CD8-positive, alpha-beta memory T cell (primary cell): ENCODE data around the gene SYMPK. TPM values are rescaled to one million over a fixed set of nuclear protein-coding genes. Genes with fewer than 3 reads are reported as not detected.
A peak's percentile ranks its signal among the peaks of the same experiment; 100 is the strongest.

Experiments used
- CTCF ChIA-PET: fragments of 350-600 bp; sonication (Branson Sonifier 250); formaldehyde crosslinking; loops from one replicate; lab custom pipeline; 2021; ENCODE audit warnings: antibody characterized with exemption; lab: Charles Lee
- POLR2A ChIA-PET: fragments of 350-600 bp; sonication (Branson Sonifier 250); formaldehyde crosslinking; loops from one replicate; lab custom pipeline; 2021; ENCODE audit warnings: antibody characterized with exemption; lab: Charles Lee
- DNase-seq, 5 donors: peaks; one replicate each; pipeline versions ENCODE4 v3.0.0 to v3.0.0-alpha.2; 2020 to 2022; ENCODE audit warnings: mixed read lengths in 1 of 5
- H3K27ac ChIP-seq: one replicate; pipeline ENCODE4 v1.7.0; 2013; ENCODE audit warnings: low read depth, mild to moderate bottlenecking, low read length, moderate library complexity
- H3K27me3 ChIP-seq: 2 replicates; pipeline ENCODE4 v1.7.0; 2013; ENCODE audit warnings: low read length, mild to moderate bottlenecking; ENCODE audit not compliant: insufficient read depth, poor library complexity, severe bottlenecking
- H3K36me3 ChIP-seq: 2 replicates; pipeline ENCODE4 v1.7.0; 2013; ENCODE audit warnings: mild to moderate bottlenecking, low read length, moderate library complexity; ENCODE audit not compliant: insufficient read depth
- H3K4me1 ChIP-seq: 2 replicates; pipeline ENCODE4 v1.7.0; 2013; ENCODE audit warnings: mild to moderate bottlenecking, low read length, moderate library complexity; ENCODE audit not compliant: insufficient read depth
- H3K4me3 ChIP-seq: 2 replicates; pipeline ENCODE4 v1.7.0; 2013; ENCODE audit warnings: mild to moderate bottlenecking, low read length
- H3K9me3 ChIP-seq: 2 replicates; pipeline ENCODE4 v1.7.0; 2013; ENCODE audit warnings: mild to moderate bottlenecking, low read length
- H3K27ac Mint-ChIP-seq, 8 donors: one replicate each; pipeline ENCODE4 v1.8.0; 2020 to 2021; ENCODE audit warnings: mixed read lengths in 8 of 8, mild to moderate bottlenecking in 6 of 8, inconsistent platforms in 3 of 8, moderate library complexity in 3 of 8
- H3K27me3 Mint-ChIP-seq, 2 donors: one replicate each; pipeline ENCODE4 v1.8.0; 2020 to 2021; ENCODE audit warnings: mixed read lengths in 2 of 2, mild to moderate bottlenecking in 1 of 2, moderate library complexity in 1 of 2
- H3K36me3 Mint-ChIP-seq, 3 donors: one replicate each; pipeline ENCODE4 v1.8.0; 2020 to 2021; ENCODE audit warnings: mixed read lengths in 3 of 3, inconsistent platforms in 1 of 3, mild to moderate bottlenecking in 1 of 3
- H3K4me1 Mint-ChIP-seq, 3 donors: one replicate each; pipeline ENCODE4 v1.8.0; 2020 to 2021; ENCODE audit warnings: mixed read lengths in 3 of 3, inconsistent platforms in 1 of 3, mild to moderate bottlenecking in 1 of 3
- H3K4me3 Mint-ChIP-seq, 7 donors: one replicate each; pipeline ENCODE4 v1.8.0; 2020 to 2021; ENCODE audit warnings: mixed read lengths in 7 of 7, mild to moderate bottlenecking in 6 of 7, moderate library complexity in 4 of 7, inconsistent platforms in 2 of 7
- H3K9me3 Mint-ChIP-seq, 5 donors: one replicate each; pipeline ENCODE4 v1.8.0; 2020 to 2022; ENCODE audit warnings: mixed read lengths in 5 of 5, mild to moderate bottlenecking in 3 of 5, moderate library complexity in 2 of 5, inconsistent platforms in 1 of 5
- polyA plus RNA-seq: library from polyadenylated mRNA; unstranded; fragments of 300-500 nt; fragmentation: Illumina TruSeq; gene quantifications from one replicate; pipeline ENCODE4 v1.2.3, GENCODE V29; 2021
- total RNA-seq, 2 experiments: library from RNA; stranded (reverse); gene quantifications; one replicate each; pipeline ENCODE4 v1.2.3, GENCODE V29; 2021

The SYMPK gene
- total and polyA plus RNA-seq, 3 experiments from 2014 or later: 17.5 to 119 (median 116) TPM

DNA sequence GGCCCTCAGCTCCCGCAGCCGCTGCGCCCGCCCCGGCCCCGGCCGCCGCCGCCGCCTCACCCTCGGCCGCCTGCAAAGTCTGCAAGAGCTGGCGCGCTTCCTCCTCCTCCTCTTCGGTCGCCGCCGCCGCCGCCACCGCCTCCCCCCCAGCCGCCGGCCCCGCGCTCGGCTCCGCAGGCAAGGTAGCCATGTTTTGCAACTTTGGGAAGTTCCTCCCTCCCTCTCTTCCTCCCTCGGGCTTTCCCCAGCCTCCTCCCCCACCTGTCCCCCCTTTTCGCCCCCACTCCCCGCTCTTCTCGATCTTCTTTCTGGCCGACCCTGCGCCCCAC is 94.3 kb downstream of the SYMPK start:
- H3K4me3 ChIP-seq: peak overlapping the region; percentile 84
- H3K27me3 ChIP-seq: no peaks in the 10 kb centered on the region
- H3K9me3 ChIP-seq: no peaks in the 10 kb centered on the region
- POLR2A ChIA-PET: interaction anchor here (0.7 to 4.2 kb wide), 7 partner anchors 14 to 94 kb away, joined by 3 to 36 read pairs (median 8); partner anchors contain the start of genes DMPK, DMWD, SNRPD2 and SYMPK
- H3K4me1 ChIP-seq: no peaks in the 10 kb centered on the region
- H3K27ac Mint-ChIP-seq: peak overlapping the region in 1 of 8 donors; percentile 36
- H3K36me3 ChIP-seq: no peaks in the 10 kb centered on the region
- H3K4me3 Mint-ChIP-seq: peak overlapping the region; percentile 85 to 96 (median 87)
- H3K36me3 Mint-ChIP-seq: peaks cover 0 to 4% (median 0%) of the 10 kb centered on the region in 3 donors
- CTCF ChIA-PET: interaction anchor here (0.6 to 5.2 kb wide), 13 partner anchors 8 to 354 kb away, joined by 3 to 182 read pairs (median 8); partner anchors contain the start of genes DMWD, FOXA3, IRF2BP1 and QPCTL
- peak in 3 of 5 donors; percentile 27 to 60 (median 46) for DNase-seq
- H3K27me3 Mint-ChIP-seq: peaks cover 4 to 12% of the 10 kb centered on the region in 2 donors
- H3K4me1 Mint-ChIP-seq: peaks cover 7 to 29% (median 12%) of the 10 kb centered on the region in 3 donors
- no peaks in the 10 kb centered on the region for H3K9me3 Mint-ChIP-seq
- peak overlapping the region; percentile 73 for H3K27ac ChIP-seq

DNA sequence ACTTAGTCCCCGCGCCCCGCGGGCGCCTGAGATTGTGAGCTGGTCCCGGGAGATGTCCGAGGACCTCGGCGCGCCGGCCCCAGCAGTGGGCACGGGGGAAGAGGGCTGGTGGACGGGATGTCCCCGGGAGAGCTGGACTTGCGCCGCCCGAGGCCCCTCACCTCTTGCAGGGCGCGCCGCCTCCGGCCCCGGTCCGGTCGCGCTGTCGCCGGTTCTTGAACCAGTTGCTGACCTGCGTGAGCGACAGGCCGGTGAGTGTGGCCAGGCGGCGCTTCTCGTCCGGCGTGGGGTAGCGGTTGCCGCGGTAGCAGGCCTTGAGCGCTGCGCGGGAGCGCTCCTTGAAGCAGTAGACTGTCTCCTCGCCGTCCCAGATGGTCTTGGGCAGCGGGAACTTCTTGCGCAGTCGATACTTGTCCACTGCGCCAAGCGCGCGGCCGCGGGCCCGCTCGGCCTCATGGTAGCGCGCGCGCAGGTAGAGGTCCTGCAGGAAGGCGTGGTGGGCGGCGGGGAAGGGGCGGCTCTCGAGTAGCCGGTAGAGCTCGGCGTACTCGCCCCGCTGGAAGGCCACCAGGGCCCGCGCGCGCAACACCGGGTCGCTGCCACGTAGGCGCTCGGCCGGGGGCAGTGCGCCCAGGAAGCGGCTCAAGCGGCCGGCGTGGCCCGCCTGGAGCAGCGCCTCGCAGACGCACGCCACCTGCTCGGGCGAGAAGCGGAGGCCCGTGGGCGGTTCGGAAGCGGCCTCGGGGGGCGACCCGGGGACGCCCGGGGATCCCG is 94.9 kb downstream of the SYMPK start:
- H3K27me3 Mint-ChIP-seq: peaks cover 4 to 12% of the 10 kb centered on the region in 2 donors
- no peaks in the 10 kb centered on the region for H3K27me3 ChIP-seq
- no peaks in the 10 kb centered on the region for H3K4me1 ChIP-seq
- peak overlapping the region; percentile 54 to 87 (median 75) for H3K4me3 Mint-ChIP-seq
- DNase-seq: peak in 1 of 5 donors; percentile 24
- H3K27ac Mint-ChIP-seq: no peak overlapping the region
- peak overlapping the region; percentile 54 for H3K27ac ChIP-seq
- peaks cover 0 to 2% (median 0%) of the 10 kb centered on the region in 3 donors for H3K36me3 Mint-ChIP-seq
- no peaks in the 10 kb centered on the region for H3K9me3 Mint-ChIP-seq
- peak overlapping the region; percentile 41 for H3K4me3 ChIP-seq
- peaks cover 7 to 29% (median 12%) of the 10 kb centered on the region in 3 donors for H3K4me1 Mint-ChIP-seq
- ChIA-PET POLR2A (interaction anchor here (0.6 to 4.2 kb wide), 6 partner anchors 24 to 95 kb away, joined by 3 to 36 read pairs (median 8); partner anchors contain the start of genes DMWD, FBXO46 and SYMPK), CTCF (interaction anchor here (0.6 to 5.2 kb wide), 7 partner anchors 11 to 353 kb away, joined by 3 to 182 read pairs (median 9); partner anchors contain the start of genes DMWD, QPCTL and SNRPD2)
- no peaks in the 10 kb centered on the region for H3K9me3 ChIP-seq
- no peaks in the 10 kb centered on the region for H3K36me3 ChIP-seq

DNA sequence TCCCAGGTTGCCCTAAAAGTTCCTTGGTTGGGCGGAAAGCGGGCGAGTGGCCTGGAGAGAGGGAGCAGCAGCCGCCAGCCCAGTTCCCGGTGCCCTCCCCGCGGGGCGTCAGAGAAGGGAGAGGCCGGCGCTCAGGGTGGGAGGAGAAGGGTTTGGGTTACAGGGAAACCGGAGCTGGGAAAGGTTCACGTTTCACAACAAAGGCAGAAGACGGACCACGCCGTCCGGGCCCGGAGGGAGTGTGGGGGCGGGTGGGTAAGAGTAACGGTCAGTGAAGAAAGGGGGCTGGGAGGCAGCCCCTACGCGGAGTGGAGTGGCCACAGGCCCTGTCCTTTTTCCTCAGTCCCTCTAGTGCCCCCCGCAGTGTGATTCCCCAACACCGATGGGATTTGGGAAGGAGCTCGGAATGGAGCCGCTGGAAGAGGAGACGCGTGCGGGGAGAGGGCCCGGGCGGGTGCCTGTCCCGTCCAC is 95.5 kb downstream of the SYMPK start:
- H3K4me1 Mint-ChIP-seq: peaks cover 7 to 29% (median 12%) of the 10 kb centered on the region in 3 donors
- CTCF ChIA-PET: interaction anchor here (0.8 to 5.2 kb wide), 2 partner anchors 28 to 49 kb away, joined by 3 to 182 read pairs; partner anchors contain the start of gene DMWD

DNA sequence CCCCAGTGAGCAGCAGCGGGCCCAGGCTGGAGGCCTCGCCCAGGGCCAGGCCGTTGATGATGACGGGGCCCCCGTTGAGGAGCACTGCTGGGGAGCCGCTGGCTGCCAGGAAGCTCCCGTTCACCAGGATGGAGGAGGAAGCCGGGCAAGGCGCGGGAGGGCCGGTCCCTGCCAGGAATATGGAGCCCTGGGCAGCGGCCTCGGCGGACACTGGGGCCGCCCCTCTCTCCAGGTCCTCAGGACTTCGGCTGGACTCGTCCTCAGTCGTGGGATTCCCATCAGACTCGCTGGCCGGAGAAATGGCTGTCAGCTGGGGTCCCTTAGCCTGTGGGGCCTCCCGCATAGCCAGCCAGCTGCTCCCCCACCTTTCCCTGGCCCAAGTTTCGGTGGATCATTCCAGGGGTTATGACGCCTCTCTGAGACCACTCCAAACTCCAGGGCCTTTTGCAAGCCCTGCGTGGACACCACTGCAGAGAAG is 96.0 kb downstream of the SYMPK start:
- H3K4me1 ChIP-seq: no peaks in the 10 kb centered on the region
- no peak overlapping the region for H3K4me3 ChIP-seq
- Mint-ChIP-seq H3K9me3 (no peaks in the 10 kb centered on the region), H3K27ac (peak overlapping the region in 1 of 8 donors; percentile 54), H3K4me3 (peak overlapping the region in 6 of 7 donors; percentile 41 to 86 (median 52)), H3K4me1 (peaks cover 7 to 25% (median 12%) of the 10 kb centered on the region in 3 donors), H3K27me3 (peaks cover 4 to 12% of the 10 kb centered on the region in 2 donors), H3K36me3 (no peaks in the 10 kb centered on the region)
- H3K27ac ChIP-seq: peak overlapping the region; percentile 54
- DNase-seq: no peak
- H3K9me3 ChIP-seq: no peaks in the 10 kb centered on the region
- ChIA-PET CTCF (interaction anchor here (0.8 to 5.2 kb wide), 2 partner anchors 28 to 50 kb away, joined by 3 to 182 read pairs; partner anchors contain the start of gene DMWD), POLR2A (interaction anchor here (0.9 to 1.4 kb wide), 2 partner anchors 26 to 33 kb away, joined by 4 read pairs; partner anchors contain the start of gene DMWD)
- no peaks in the 10 kb centered on the region for H3K36me3 ChIP-seq
- no peaks in the 10 kb centered on the region for H3K27me3 ChIP-seq

More for the DNA sequence above, 95.5 kb downstream of the SYMPK start:
- no peaks in the 10 kb centered on the region for H3K9me3 Mint-ChIP-seq
- Histone ChIP-seq H3K27ac (peak overlapping the region; percentile 54), H3K9me3 (no peaks in the 10 kb centered on the region), H3K36me3 (no peaks in the 10 kb centered on the region), H3K4me3 (no peak overlapping the region), H3K27me3 (no peaks in the 10 kb centered on the region), H3K4me1 (no peaks in the 10 kb centered on the region)
- no peak for DNase-seq
- peak overlapping the region in 1 of 8 donors; percentile 54 for H3K27ac Mint-ChIP-seq
- peaks cover 0 to 2% (median 0%) of the 10 kb centered on the region in 3 donors for H3K36me3 Mint-ChIP-seq
- H3K27me3 Mint-ChIP-seq: peaks cover 4 to 12% of the 10 kb centered on the region in 2 donors
- POLR2A ChIA-PET: interaction anchor here (0.6 to 1.4 kb wide), 3 partner anchors 25 to 37 kb away, joined by 3 to 4 read pairs (median 4); partner anchors contain the start of genes DMWD and FBXO46
- H3K4me3 Mint-ChIP-seq: peak overlapping the region; percentile 41 to 86 (median 48)

DNA sequence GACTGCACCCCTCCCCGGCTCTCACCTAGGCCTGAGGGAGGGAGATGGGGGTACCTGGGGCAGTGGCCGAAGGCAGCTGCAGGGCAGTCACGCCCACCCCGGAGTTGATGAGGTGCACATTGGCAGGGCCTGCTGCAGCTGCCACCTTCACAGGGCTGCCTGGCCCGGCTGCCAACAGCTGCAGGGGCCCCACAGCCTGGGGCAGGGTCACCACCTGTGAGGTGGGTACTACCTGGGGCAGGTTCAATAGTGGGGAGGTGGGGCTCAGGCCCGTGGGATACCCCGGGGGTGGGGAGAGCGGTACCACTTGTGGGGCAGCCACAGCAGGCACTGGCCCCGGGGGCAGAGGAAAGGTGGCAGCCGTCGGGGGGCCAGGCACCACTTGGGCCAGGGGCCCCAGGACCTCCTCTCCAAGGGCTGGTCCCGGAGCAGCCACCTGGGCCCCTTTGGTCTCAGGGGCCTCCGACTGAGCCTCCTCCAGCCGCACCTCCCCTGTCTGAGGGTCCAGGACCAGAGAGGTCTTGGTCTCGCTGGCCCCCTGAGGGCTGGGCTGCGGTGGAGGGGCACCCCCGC is 96.6 kb downstream of the SYMPK start:
- Histone ChIP-seq H3K36me3 (no peaks in the 10 kb centered on the region), H3K27me3 (no peaks in the 10 kb centered on the region), H3K27ac (no peak overlapping the region), H3K4me3 (no peak overlapping the region), H3K4me1 (no peaks in the 10 kb centered on the region), H3K9me3 (no peaks in the 10 kb centered on the region)
- Mint-ChIP-seq H3K36me3 (no peaks in the 10 kb centered on the region), H3K27ac (no peak overlapping the region), H3K27me3 (peaks cover 4 to 12% of the 10 kb centered on the region in 2 donors), H3K9me3 (no peaks in the 10 kb centered on the region), H3K4me3 (no peak overlapping the region), H3K4me1 (peaks cover 7 to 25% (median 12%) of the 10 kb centered on the region in 3 donors)
- ChIA-PET POLR2A (interaction anchor here (1.4 kb wide), 1 partner anchor 26 kb away, joined by 4 read pairs; the partner anchor contains the start of gene DMWD), CTCF (interaction anchor here (0.8 to 5.2 kb wide), 2 partner anchors 29 to 50 kb away, joined by 3 to 182 read pairs; partner anchors contain the start of gene DMWD)
- DNase-seq: no peak

DNA sequence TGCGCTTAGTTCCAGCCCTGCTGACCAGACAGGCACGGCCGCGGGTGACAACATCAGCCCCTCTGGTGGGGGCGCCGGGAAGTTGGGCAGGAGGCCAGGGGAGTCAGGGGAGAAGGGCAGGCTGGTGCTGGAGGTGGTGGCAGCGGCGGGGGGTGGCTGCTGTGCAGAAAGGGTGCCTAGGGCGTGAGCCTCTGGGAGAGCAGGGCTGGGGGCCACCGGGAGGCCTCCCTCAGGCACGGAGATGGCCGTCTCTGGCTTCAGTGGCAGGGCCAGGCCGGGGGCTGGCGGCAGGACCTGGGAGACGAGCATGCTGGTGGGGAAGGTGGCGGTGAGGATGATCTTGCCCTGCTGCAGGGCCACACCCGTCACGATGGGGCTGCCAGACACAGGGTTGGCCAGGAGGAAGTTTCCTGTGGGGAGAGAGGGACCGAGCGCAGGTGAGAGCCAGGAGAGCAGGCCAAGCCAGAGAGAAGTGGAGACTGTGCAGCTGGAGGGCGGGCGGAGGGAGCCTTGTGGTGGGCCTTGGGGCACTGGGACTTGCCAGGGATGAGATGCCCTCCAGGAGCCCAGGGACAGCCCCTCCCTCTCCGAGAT is 97.1 kb downstream of the SYMPK start:
- ChIA-PET CTCF (interaction anchor here (1.2 kb wide), 1 partner anchor 12 kb away, joined by 3 read pairs; no protein-coding TSS in a partner anchor), POLR2A (no interaction called here)
- Histone ChIP-seq H3K27me3 (no peaks in the 10 kb centered on the region), H3K4me1 (no peaks in the 10 kb centered on the region), H3K27ac (no peak overlapping the region), H3K36me3 (no peaks in the 10 kb centered on the region), H3K4me3 (no peak overlapping the region), H3K9me3 (no peaks in the 10 kb centered on the region)
- no peak overlapping the region for H3K27ac Mint-ChIP-seq
- H3K4me3 Mint-ChIP-seq: peak overlapping the region in 2 of 7 donors; percentile 37 to 85
- no peak for DNase-seq
- H3K36me3 Mint-ChIP-seq: no peaks in the 10 kb centered on the region
- H3K4me1 Mint-ChIP-seq: peaks cover 6 to 20% (median 9%) of the 10 kb centered on the region in 3 donors
- peaks cover 4 to 12% of the 10 kb centered on the region in 2 donors for H3K27me3 Mint-ChIP-seq
- no peaks in the 10 kb centered on the region for H3K9me3 Mint-ChIP-seq
